SU-DHL-6 (cell line): ENCODE results near the gene SRSF1.

ENCODE experiments used
- H2AFZ ChIP-seq: fragments of 200-600 bp; sonication (generic); 2 replicates; pipeline ENCODE4 v1.6.1; 2014; ENCODE audit warnings: low read depth, mild to moderate bottlenecking, moderate library complexity, mixed read lengths, antibody characterized with exemption, low read length; ENCODE audit not compliant: severe bottlenecking
- H3F3A ChIP-seq: fragments of 200-600 bp; shearing (Covaris generic); 2 replicates; pipeline ENCODE4 v1.6.0; 2016; ENCODE audit warnings: antibody characterized with exemption, mild to moderate bottlenecking; ENCODE audit not compliant: insufficient read depth
- H3K27ac ChIP-seq: fragments of 200-600 bp; sonication (generic); 2 replicates; pipeline ENCODE4 v1.5.1; 2016; ENCODE audit warnings: low read depth, mild to moderate bottlenecking, low read length, moderate library complexity, mixed read lengths
- H3K27me3 ChIP-seq: fragments of 200-600 bp; sonication (generic), shearing (Covaris generic); 2 replicates; pipeline ENCODE4 v1.6.0; 2014; ENCODE audit warnings: mild to moderate bottlenecking, low read length
- H3K36me3 ChIP-seq: fragments of 200-600 bp; sonication (generic); 2 replicates; pipeline ENCODE4 v1.6.1; 2014; ENCODE audit warnings: mild to moderate bottlenecking, low read length, mixed read lengths
- H3K4me2 ChIP-seq: fragments of 300-600, 200-600 bp; shearing (Covaris generic), sonication (generic); 2 replicates; pipeline ENCODE4 v1.6.0; 2014; ENCODE audit warnings: low read length, low read depth, mild to moderate bottlenecking; ENCODE audit not compliant: poor library complexity, severe bottlenecking
- H3K4me3 ChIP-seq: fragments of 200-600 bp; sonication (generic); 2 replicates; pipeline ENCODE4 v1.5.1; 2014; ENCODE audit warnings: antibody characterized with exemption, low read length, mild to moderate bottlenecking, mixed read lengths; ENCODE audit not compliant: insufficient read depth, poor library complexity, severe bottlenecking
- H3K79me2 ChIP-seq: fragments of 200-600 bp; sonication (generic); 2 replicates; pipeline ENCODE4 v1.6.1; 2014; ENCODE audit warnings: mild to moderate bottlenecking, low read length, moderate library complexity; ENCODE audit not compliant: insufficient read depth
- H3K9ac ChIP-seq: fragments of 200-600 bp; sonication (generic); 2 replicates; pipeline ENCODE4 v1.7.0; 2014; ENCODE audit warnings: mild to moderate bottlenecking, low read length
- H3K9me2 ChIP-seq: fragments of 200-600 bp; sonication (generic); replicated peaks from 2 replicates; pipeline ENCODE4 v1.6.1; 2014; ENCODE audit warnings: low read length; ENCODE audit not compliant: insufficient read depth
- H3K9me3 ChIP-seq: fragments of 200-600 bp; sonication (generic); 2 replicates; pipeline ENCODE4 v1.6.1; 2014; ENCODE audit warnings: low read length, mixed read lengths; ENCODE audit not compliant: insufficient read depth
- H4K20me1 ChIP-seq: fragments of 200-600 bp; sonication (generic); 2 replicates; pipeline ENCODE4 v1.6.1; 2014; ENCODE audit warnings: low read depth, mild to moderate bottlenecking, antibody characterized with exemption, low read length, moderate library complexity, mixed read lengths
- CTCF ChIP-seq: fragments of 200-600 bp; sonication (generic); IDR thresholded peaks from one replicate; pipeline ENCODE4 v1.5.1; 2017; ENCODE audit warnings: antibody characterized with exemption, mild to moderate bottlenecking, low read length, moderate library complexity; ENCODE audit not compliant: insufficient read depth, poor library complexity, severe bottlenecking
- EZH2phosphoT487 ChIP-seq: fragments of 200-600 bp; sonication (generic), shearing (Covaris generic); conservative IDR thresholded peaks from 2 replicates; pipeline ENCODE4 v1.6.1; 2018; ENCODE audit warnings: mild to moderate bottlenecking, antibody characterized with exemption, low read length, moderate library complexity, mixed read lengths

The SRSF1 gene

GRCh38 chr17:58007781-58008706, 998 bp upstream of the SRSF1 start:
- peaks cover 40% of the 10 kb centered on the region for H3K79me2 ChIP-seq
- H3K27ac ChIP-seq, result peak overlapping the region; percentile 91
- peak overlapping the region; percentile 99 for H3K9ac ChIP-seq
- no peaks in the 10 kb centered on the region for H3K9me2 ChIP-seq
- peak overlapping the region; percentile 75 for H3K4me2 ChIP-seq
- H2AFZ ChIP-seq, result peak overlapping the region; percentile 83
- no peak for TF ChIP-seq CTCF
- TF ChIP-seq EZH2phosphoT487, result no peak
- peaks cover 31% of the 10 kb centered on the region for H3K36me3 ChIP-seq
- peak overlapping the region; percentile 96 for H3K4me3 ChIP-seq
- no peaks in the 10 kb centered on the region for H3K9me3 ChIP-seq
- peaks cover 27% of the 10 kb centered on the region for H3F3A ChIP-seq
- no peaks in the 10 kb centered on the region for H3K27me3 ChIP-seq
- H4K20me1 ChIP-seq, result peaks cover 30% of the 10 kb centered on the region

GRCh38 chr17:58006560-58006923, 504 bp downstream of the SRSF1 start:
- no peaks in the 10 kb centered on the region for H3K9me2 ChIP-seq
- peaks cover 45% of the 10 kb centered on the region for H4K20me1 ChIP-seq
- no peak for TF ChIP-seq EZH2phosphoT487
- TF ChIP-seq CTCF, result no peak
- H3K4me2 ChIP-seq, result peak overlapping the region; percentile 76
- H3K27ac ChIP-seq, result peak overlapping the region; percentile 91
- H3K27me3 ChIP-seq, result no peaks in the 10 kb centered on the region
- peak overlapping the region; percentile 99 for H3K9ac ChIP-seq
- H2AFZ ChIP-seq, result no peak overlapping the region
- no peaks in the 10 kb centered on the region for H3K9me3 ChIP-seq
- H3K4me3 ChIP-seq, result peak overlapping the region; percentile 96
- H3K79me2 ChIP-seq, result peaks cover 48% of the 10 kb centered on the region
- H3F3A ChIP-seq, result peaks cover 42% of the 10 kb centered on the region
- peaks cover 46% of the 10 kb centered on the region for H3K36me3 ChIP-seq

GRCh38 chr17:58005728-58006559, 1.1 kb downstream of the SRSF1 start:
- Histone ChIP-seq H3K9me2 (no peaks in the 10 kb centered on the region), H3K4me2 (peak overlapping the region; percentile 76), H2AFZ (no peak overlapping the region), H3K36me3 (peaks cover 52% of the 10 kb centered on the region), H4K20me1 (peaks cover 51% of the 10 kb centered on the region), H3K9ac (peak overlapping the region; percentile 99), H3K9me3 (no peaks in the 10 kb centered on the region), H3F3A (peaks cover 48% of the 10 kb centered on the region), H3K4me3 (peak overlapping the region; percentile 96), H3K79me2 (peaks cover 48% of the 10 kb centered on the region), H3K27ac (peak overlapping the region; percentile 91), H3K27me3 (no peaks in the 10 kb centered on the region)
- TF ChIP-seq CTCF (no peak), EZH2phosphoT487 (no peak)
